Natural killer cell (primary cell): ENCODE measurements around the gene WNK1. TPM values are rescaled to one million over a fixed set of nuclear protein-coding genes. Genes with fewer than 3 reads are reported as not detected.
A peak's percentile ranks its signal among the peaks of the same experiment; 100 is the strongest.

Experiments
- ATAC-seq, 3 donors: fragments of 150-1000 bp in 2 of 3; fragments of 200-7000 bp in 1 of 3; cut with Tn5 transposase; 1 replicate in 1 of 3; 2 replicates in 2 of 3; pipeline ENCODE4 v1.10.0; 2021; ENCODE audit warnings: mild to moderate bottlenecking in 2 of 3, moderate library complexity in 2 of 3
- DNase-seq, 2 donors: peaks; one replicate each; pipeline versions ENCODE4 v3.0.0 to v3.0.0-alpha.2; 2013 to 2021; ENCODE audit warnings: mixed read lengths in 1 of 2
- H3K27ac ChIP-seq: one replicate; pipeline ENCODE4 v1.5.1; 2013; ENCODE audit warnings: mild to moderate bottlenecking, low read length
- H3K27me3 ChIP-seq: one replicate; pipeline ENCODE4 v1.6.1; 2013; ENCODE audit warnings: low read length; ENCODE audit not compliant: control insufficient read depth, insufficient read depth
- H3K36me3 ChIP-seq: one replicate; pipeline ENCODE4 v1.6.1; 2013; ENCODE audit warnings: low read length; ENCODE audit not compliant: control insufficient read depth, insufficient read depth
- H3K4me1 ChIP-seq: one replicate; pipeline ENCODE4 v1.6.1; 2013; ENCODE audit warnings: low read length; ENCODE audit not compliant: control insufficient read depth, insufficient read depth
- H3K4me3 ChIP-seq: one replicate; pipeline ENCODE4 v1.5.1; 2013; ENCODE audit warnings: low read length
- H3K9me3 ChIP-seq: one replicate; pipeline ENCODE4 v1.6.1; 2013; ENCODE audit warnings: low read length; ENCODE audit not compliant: control insufficient read depth, insufficient read depth
- H3K27ac Mint-ChIP-seq, 2 donors: one replicate each; pipeline ENCODE4 v1.8.0; 2022; ENCODE audit warnings: mild to moderate bottlenecking in 2 of 2, mixed read lengths in 2 of 2, moderate library complexity in 1 of 2
- H3K27me3 Mint-ChIP-seq, 2 donors: one replicate each; pipeline ENCODE4 v1.8.0; 2022; ENCODE audit warnings: low read depth in 2 of 2, mixed read lengths in 2 of 2
- H3K36me3 Mint-ChIP-seq: one replicate; pipeline ENCODE4 v1.8.0; 2022; ENCODE audit warnings: mixed read lengths
- H3K4me1 Mint-ChIP-seq, 2 donors: one replicate each; pipeline ENCODE4 v1.8.0; 2022; ENCODE audit warnings: mixed read lengths in 2 of 2
- H3K4me3 Mint-ChIP-seq: one replicate; pipeline ENCODE4 v1.8.0; 2022; ENCODE audit warnings: mild to moderate bottlenecking, moderate library complexity, mixed read lengths
- H3K9me3 Mint-ChIP-seq, 2 donors: one replicate each; pipeline ENCODE4 v1.8.0; 2022; ENCODE audit warnings: mixed read lengths in 2 of 2
- WGBS: methylation state at CpG from one replicate; pipeline ENCODE4 v1.1.7; 2013; ENCODE audit warnings: missing lambda C conversion rate; ENCODE audit not compliant: insufficient coverage; 5-methylcytosine and 5-hydroxymethylcytosine counted together
- intact Hi-C: fragments of 100-400 bp; cut with micrococcal nuclease; formaldehyde crosslinking; loops from one replicate; pipeline ENCODE4 v1.14.2; 2022
- total RNA-seq, 4 donors: library from RNA; stranded (reverse); fragments of 120-200 nt in 1 of 4; gene quantifications; one replicate each; pipeline versions ENCODE4 v1.2.3 to v1.2.4, GENCODE V29; 2013 to 2022
- TF ChIP-seq, protein P1 (sequence below): fragments of 200-600 bp; IDR thresholded peaks from one replicate; pipeline ENCODE4 v1.8.0; 2022; ENCODE audit warnings: antibody characterized with exemption

Gene WNK1
- total RNA-seq, 3 donors from 2014 or later (not counting 1 experiment from before 2014, with no cell fraction given): 177 to 203 (median 192) TPM

DNA sequence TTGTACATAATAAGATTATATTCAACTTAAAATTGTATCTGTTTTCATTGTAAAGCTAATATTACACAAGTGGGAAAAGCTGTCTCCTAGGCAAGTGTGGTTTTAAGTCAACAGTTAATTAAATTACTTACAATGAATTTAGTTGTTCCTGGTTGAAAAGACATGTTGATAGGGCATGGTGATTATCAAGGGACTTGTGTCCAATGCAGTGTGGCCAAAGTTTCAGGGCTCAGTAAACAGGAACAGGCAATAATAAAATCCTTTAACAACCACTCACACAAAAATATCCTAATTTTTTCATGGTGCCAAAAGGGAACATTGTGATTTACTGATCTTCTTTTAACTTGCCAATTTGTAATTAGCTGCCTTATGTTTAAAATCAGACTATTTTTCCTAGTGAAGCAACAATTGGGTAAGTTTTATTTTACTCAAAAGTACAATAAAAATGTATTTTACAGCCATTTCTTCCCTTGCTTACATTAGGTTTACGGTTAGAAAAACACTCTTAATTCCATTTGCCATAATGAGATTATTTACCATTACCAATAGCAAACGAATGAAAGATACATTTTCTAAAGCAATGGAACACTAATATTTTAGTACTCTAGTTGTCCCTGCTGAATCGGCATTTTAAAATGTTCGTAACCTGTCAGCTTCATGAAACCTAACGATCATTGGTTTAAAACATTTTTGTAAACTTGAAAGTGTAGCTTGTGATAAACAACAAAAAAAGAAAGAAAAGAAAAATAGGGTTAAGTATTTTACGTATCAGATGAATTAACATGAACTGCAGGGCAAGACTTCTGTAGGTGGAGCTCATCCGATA is 1.8 kb upstream of the WNK1 start:
- TF ChIP-seq, protein P1, sequence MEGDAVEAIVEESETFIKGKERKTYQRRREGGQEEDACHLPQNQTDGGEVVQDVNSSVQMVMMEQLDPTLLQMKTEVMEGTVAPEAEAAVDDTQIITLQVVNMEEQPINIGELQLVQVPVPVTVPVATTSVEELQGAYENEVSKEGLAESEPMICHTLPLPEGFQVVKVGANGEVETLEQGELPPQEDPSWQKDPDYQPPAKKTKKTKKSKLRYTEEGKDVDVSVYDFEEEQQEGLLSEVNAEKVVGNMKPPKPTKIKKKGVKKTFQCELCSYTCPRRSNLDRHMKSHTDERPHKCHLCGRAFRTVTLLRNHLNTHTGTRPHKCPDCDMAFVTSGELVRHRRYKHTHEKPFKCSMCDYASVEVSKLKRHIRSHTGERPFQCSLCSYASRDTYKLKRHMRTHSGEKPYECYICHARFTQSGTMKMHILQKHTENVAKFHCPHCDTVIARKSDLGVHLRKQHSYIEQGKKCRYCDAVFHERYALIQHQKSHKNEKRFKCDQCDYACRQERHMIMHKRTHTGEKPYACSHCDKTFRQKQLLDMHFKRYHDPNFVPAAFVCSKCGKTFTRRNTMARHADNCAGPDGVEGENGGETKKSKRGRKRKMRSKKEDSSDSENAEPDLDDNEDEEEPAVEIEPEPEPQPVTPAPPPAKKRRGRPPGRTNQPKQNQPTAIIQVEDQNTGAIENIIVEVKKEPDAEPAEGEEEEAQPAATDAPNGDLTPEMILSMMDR: no peak
- Mint-ChIP-seq H3K36me3 (no peaks in the 10 kb centered on the region), H3K4me1 (peaks cover 26% of the 10 kb centered on the region in 2 donors), H3K9me3 (no peaks in the 10 kb centered on the region), H3K27me3 (no peaks in the 10 kb centered on the region), H3K4me3 (no peak overlapping the region), H3K27ac (no peak overlapping the region)
- ATAC-seq (no peak), DNase-seq (no peak)
- intact Hi-C loops: loop anchor here (2.0 to 5.0 kb wide), 6 partner anchors 62 to 842 kb away; partner anchors contain the start of genes FBXL14 and RAD52
- Histone ChIP-seq H3K4me3 (peak overlapping the region; percentile 97), H3K9me3 (no peaks in the 10 kb centered on the region), H3K27me3 (no peaks in the 10 kb centered on the region), H3K4me1 (peaks cover 10% of the 10 kb centered on the region), H3K27ac (peak overlapping the region; percentile 76), H3K36me3 (no peaks in the 10 kb centered on the region)
- 11% methylated on average over 7 of the region's 7 CpGs for WGBS

DNA sequence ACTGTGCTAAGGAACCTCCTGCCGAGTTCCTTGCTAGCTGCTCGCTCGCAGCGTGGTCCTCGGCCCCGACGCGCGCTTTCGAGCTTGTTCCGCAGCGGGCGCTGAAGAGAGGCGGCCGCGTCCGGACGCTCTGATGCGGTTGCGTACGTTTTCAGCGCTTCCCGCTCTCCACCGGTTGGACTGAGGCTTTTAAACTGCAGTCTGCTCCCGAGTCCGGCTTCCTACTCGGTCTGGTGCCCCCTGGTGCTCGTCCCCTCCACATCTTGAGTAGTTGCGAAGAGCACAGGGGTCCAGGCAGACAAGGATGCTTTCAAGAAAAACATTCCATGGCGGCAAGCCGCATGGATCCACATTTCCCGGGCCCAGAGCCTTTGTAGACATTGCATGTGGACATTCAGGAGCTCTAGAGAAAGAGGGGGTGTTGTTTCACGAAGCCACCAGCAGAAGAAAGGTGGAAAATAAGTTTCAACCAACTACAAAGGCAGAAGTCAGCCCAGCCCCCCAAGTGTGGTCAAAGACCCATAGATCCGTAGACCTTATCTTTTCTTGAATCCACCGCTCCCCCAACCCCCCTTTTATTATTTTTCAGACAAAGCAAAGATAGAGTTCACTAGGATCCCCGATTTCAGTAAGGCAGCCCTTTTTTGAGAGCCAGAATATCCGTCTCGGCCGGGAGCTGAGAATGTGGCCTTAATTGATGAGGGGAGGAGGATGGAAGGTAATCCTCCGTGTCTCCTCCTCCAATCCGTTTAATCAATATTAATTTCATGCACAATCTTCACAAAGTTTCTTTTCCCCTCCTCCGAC is 984 bp upstream of the WNK1 start:
- peaks cover 13% of the 10 kb centered on the region for H3K4me1 ChIP-seq
- peak overlapping the region; percentile 76 for H3K27ac ChIP-seq
- H3K4me3 ChIP-seq: peak overlapping the region; percentile 97
- Mint-ChIP-seq H3K36me3 (no peaks in the 10 kb centered on the region), H3K9me3 (no peaks in the 10 kb centered on the region), H3K4me3 (no peak overlapping the region), H3K27ac (no peak overlapping the region), H3K4me1 (peaks cover 34% of the 10 kb centered on the region in 2 donors), H3K27me3 (no peaks in the 10 kb centered on the region)
- TF ChIP-seq, protein P1: peak; percentile 41
- no peaks in the 10 kb centered on the region for H3K27me3 ChIP-seq
- under 1% methylated on average over 38 of the region's 42 CpGs for WGBS
- no peaks in the 10 kb centered on the region for H3K36me3 ChIP-seq
- H3K9me3 ChIP-seq: no peaks in the 10 kb centered on the region
- DNase-seq: peak; percentile 68 to 93
- peak; percentile 34 to 52 (median 45) for ATAC-seq
- intact Hi-C loops: loop anchor here (2.0 to 5.0 kb wide), 6 partner anchors 61 to 841 kb away; partner anchors contain the start of genes FBXL14 and RAD52

DNA sequence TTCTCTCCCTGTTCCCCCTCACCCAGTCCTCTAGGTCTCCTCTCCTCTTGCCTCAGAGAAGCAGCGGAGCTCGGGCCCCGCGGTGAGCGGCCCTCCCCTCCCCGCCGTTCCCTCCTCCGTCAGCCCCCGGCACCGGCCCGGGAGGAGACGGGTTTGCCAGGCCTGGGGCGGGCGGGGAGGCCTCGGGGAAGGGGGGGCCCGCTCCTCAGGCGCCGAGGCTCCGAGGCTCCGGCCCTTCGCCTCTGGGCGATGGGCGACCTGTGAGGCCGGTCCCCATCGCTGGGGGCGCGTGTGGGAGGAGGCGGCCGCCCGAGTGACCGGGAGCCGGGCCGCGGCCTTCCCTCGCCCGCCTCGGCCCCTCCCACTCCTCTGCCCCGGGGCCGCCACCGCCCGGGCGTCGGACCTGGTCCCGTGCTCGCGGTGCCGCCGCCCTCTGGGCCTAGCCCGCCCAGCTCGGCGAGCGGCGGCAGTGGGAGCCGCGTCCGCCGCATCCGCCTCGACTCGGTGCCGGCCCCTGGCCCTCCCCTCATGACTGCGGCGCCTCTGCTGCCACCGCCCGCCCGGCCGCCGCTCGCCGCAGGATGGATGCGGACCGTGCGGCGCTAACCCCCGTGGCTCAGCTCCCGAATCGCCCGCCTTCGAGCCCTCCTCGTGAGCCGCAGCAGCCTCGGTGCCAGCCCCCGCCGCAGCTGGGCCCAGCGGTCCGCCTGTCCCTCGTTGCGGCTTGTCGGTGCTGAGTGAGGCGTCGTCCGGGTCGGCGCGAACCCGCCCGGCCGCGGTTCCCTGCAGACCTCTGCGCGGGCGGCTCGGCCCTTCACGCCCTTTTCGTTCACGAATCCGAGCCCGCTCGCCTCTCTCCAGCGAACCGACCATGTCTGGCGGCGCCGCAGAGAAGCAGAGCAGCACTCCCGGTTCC is 574 bp downstream of the WNK1 start:
- Histone ChIP-seq H3K27me3 (no peaks in the 10 kb centered on the region), H3K4me3 (peak overlapping the region; percentile 97), H3K4me1 (peaks cover 21% of the 10 kb centered on the region), H3K27ac (peak overlapping the region; percentile 98), H3K9me3 (no peaks in the 10 kb centered on the region), H3K36me3 (no peaks in the 10 kb centered on the region)
- Mint-ChIP-seq H3K27me3 (no peaks in the 10 kb centered on the region), H3K4me3 (peak overlapping the region; percentile 96), H3K4me1 (peaks cover 41 to 42% of the 10 kb centered on the region in 2 donors), H3K27ac (peak overlapping the region in 1 of 2 donors; percentile 84), H3K9me3 (no peaks in the 10 kb centered on the region), H3K36me3 (no peaks in the 10 kb centered on the region)
- DNase-seq (peak; percentile 56 to 72), ATAC-seq (peak; percentile 19 to 40 (median 35))
- TF ChIP-seq, protein P1: no peak
- WGBS: under 1% methylated on average over 115 of the region's 115 CpGs
- intact Hi-C loops: loop anchor here (1.0 to 5.0 kb wide), 5 partner anchors 59 to 839 kb away; partner anchors contain the start of genes FBXL14 and RAD52
